Astrocyte (in vitro differentiated cells and primary cell): ENCODE measurements around the gene OR52I2. TPM values are rescaled to one million over a fixed set of nuclear protein-coding genes. Genes with fewer than 3 reads are reported as not detected.
A peak's percentile ranks its signal among the peaks of the same experiment; 100 is the strongest.

ENCODE experiments used
- DNase-seq: peaks from one replicate; pipeline ENCODE4 v3.0.0-alpha.2; 2010; ENCODE audit warnings: low read depth
- FAIRE-seq: peaks from 2 replicates; lab custom pipeline; 2011; peaks lifted over from hg19 to GRCh38; lab: Jason Lieb, UNC
- H2AFZ ChIP-seq: 2 replicates; pipeline ENCODE4 v1.6.0; 2012; ENCODE audit warnings: low read depth, low read length, inconsistent platforms
- H3K27ac ChIP-seq: 2 replicates; pipeline ENCODE4 v1.5.1; 2011; ENCODE audit warnings: low read depth, low read length, inconsistent platforms
- H3K27me3 ChIP-seq: 2 replicates; pipeline ENCODE4 v1.6.0; 2011; ENCODE audit warnings: low read length, inconsistent platforms; ENCODE audit not compliant: insufficient read depth
- H3K36me3 ChIP-seq: 2 replicates; pipeline ENCODE4 v1.5.1; 2011; ENCODE audit warnings: low read length, inconsistent platforms; ENCODE audit not compliant: insufficient read depth
- H3K4me1 ChIP-seq: 2 replicates; pipeline ENCODE4 v1.5.1; 2011; ENCODE audit warnings: low read length, inconsistent platforms; ENCODE audit not compliant: insufficient read depth
- H3K4me2 ChIP-seq: 2 replicates; pipeline ENCODE4 v1.6.0; 2012; ENCODE audit warnings: low read length, inconsistent platforms
- H3K4me3 ChIP-seq: 2 replicates; pipeline ENCODE4 v1.5.1; 2011; ENCODE audit warnings: low read depth, mild to moderate bottlenecking, low read length, inconsistent platforms; ENCODE audit not compliant: insufficient read depth
- H3K79me2 ChIP-seq: 2 replicates; pipeline ENCODE4 v1.6.0; 2012; ENCODE audit warnings: mild to moderate bottlenecking, low read length, inconsistent platforms; ENCODE audit not compliant: insufficient read depth
- H3K9ac ChIP-seq: 2 replicates; pipeline ENCODE4 v1.6.0; 2012; ENCODE audit warnings: mild to moderate bottlenecking, low read length, inconsistent platforms
- H3K9me3 ChIP-seq: 2 replicates; pipeline ENCODE4 v1.5.1; 2012; ENCODE audit warnings: low read depth, mild to moderate bottlenecking, low read length, inconsistent platforms; ENCODE audit not compliant: insufficient read depth
- H4K20me1 ChIP-seq: 2 replicates; pipeline ENCODE4 v1.6.0; 2012; ENCODE audit warnings: low read length, inconsistent platforms; ENCODE audit not compliant: insufficient read depth
- H3K27ac Mint-ChIP-seq: one replicate; pipeline ENCODE4 v1.8.0; 2021; ENCODE audit warnings: mild to moderate bottlenecking, mixed read lengths; ENCODE audit not compliant: unreplicated experiment
- H3K27me3 Mint-ChIP-seq: one replicate; pipeline ENCODE4 v1.8.0; 2021; ENCODE audit warnings: low read depth, mixed read lengths; ENCODE audit not compliant: unreplicated experiment
- H3K36me3 Mint-ChIP-seq: one replicate; pipeline ENCODE4 v1.8.0; 2021; ENCODE audit warnings: low read depth, mixed read lengths; ENCODE audit not compliant: unreplicated experiment
- H3K4me1 Mint-ChIP-seq: one replicate; pipeline ENCODE4 v1.8.0; 2021; ENCODE audit warnings: low read depth, mixed read lengths; ENCODE audit not compliant: unreplicated experiment
- H3K4me3 Mint-ChIP-seq: one replicate; pipeline ENCODE4 v1.8.0; 2021; ENCODE audit warnings: mild to moderate bottlenecking, moderate library complexity, mixed read lengths; ENCODE audit not compliant: unreplicated experiment
- H3K9me3 Mint-ChIP-seq: one replicate; pipeline ENCODE4 v1.8.0; 2021; ENCODE audit warnings: mild to moderate bottlenecking, mixed read lengths; ENCODE audit not compliant: unreplicated experiment
- CTCF ChIP-seq: IDR thresholded peaks from 2 replicates; pipeline ENCODE4 v1.5.1; 2011; ENCODE audit warnings: low read depth, mild to moderate bottlenecking, inconsistent platforms, low read length, moderate library complexity; ENCODE audit not compliant: insufficient read depth
- EZH2 ChIP-seq: IDR thresholded peaks from 2 replicates; pipeline ENCODE4 v1.6.1; 2012; ENCODE audit warnings: mild to moderate bottlenecking, low read length, inconsistent platforms; ENCODE audit not compliant: insufficient read depth
- total RNA-seq: library from RNA; stranded (reverse); gene quantifications from 2 replicates; pipeline ENCODE4 v1.2.1, GENCODE V29; 2021

The OR52I2 gene
- total RNA-seq, 1 donor from 2014 or later: not detected

GRCh38 chr11:4593739-4594138 lies 12.2 kb downstream of the OR52I2 start, which contains the start of gene OR52I1:
Gene OR52I1, plus strand, starts transcription at chr11:4594039. Its CDS starts 0 bp downstream, at chr11:4594039.
- Histone ChIP-seq H2AFZ (no peak within 1 kb of the TSS), H3K36me3 (no peaks in the 10 kb centered on the region), H3K27ac (no peak within 1 kb of the TSS), H3K27me3 (no peaks in the 10 kb centered on the region), H3K9ac (no peak within 1 kb of the TSS), H4K20me1 (no peaks in the 10 kb centered on the region), H3K4me2 (no peak within 1 kb of the TSS), H3K79me2 (no peaks in the 10 kb centered on the region), H3K4me3 (no peak within 1 kb of the TSS), H3K4me1 (no peaks in the 10 kb centered on the region), H3K9me3 (no peaks in the 10 kb centered on the region)
- no peaks in the 10 kb centered on the region for H3K36me3 Mint-ChIP-seq
- no peaks in the 10 kb centered on the region for H3K4me1 Mint-ChIP-seq
- no peak for DNase-seq
- TF ChIP-seq CTCF (no peak), EZH2 (no peak)
- H3K9me3 Mint-ChIP-seq: no peaks in the 10 kb centered on the region
- H3K27me3 Mint-ChIP-seq: peaks cover 2% of the 10 kb centered on the region
- H3K4me3 Mint-ChIP-seq: no peak within 1 kb of the TSS
- no peak for FAIRE-seq
- H3K27ac Mint-ChIP-seq: no peak within 1 kb of the TSS

- no peaks in the 10 kb centered on the region for H3K27me3 ChIP-seq
- Mint-ChIP-seq H3K27ac (no peak overlapping the region), H3K27me3 (no peaks in the 10 kb centered on the region), H3K9me3 (no peaks in the 10 kb centered on the region), H3K4me1 (peaks cover 4% of the 10 kb centered on the region), H3K4me3 (no peak overlapping the region), H3K36me3 (peaks cover 16% of the 10 kb centered on the region)
- FAIRE-seq: no peak
- H4K20me1 ChIP-seq: no peaks in the 10 kb centered on the region
- no peaks in the 10 kb centered on the region for H3K79me2 ChIP-seq
- H3K36me3 ChIP-seq: peaks cover 3% of the 10 kb centered on the region
- H3K4me3 ChIP-seq: no peak overlapping the region
- H3K27ac ChIP-seq: no peak overlapping the region
- TF ChIP-seq EZH2 (no peak), CTCF (no peak)
- H3K4me1 ChIP-seq: peaks cover 7% of the 10 kb centered on the region
- H3K9ac ChIP-seq: no peak overlapping the region
- DNase-seq: no peak
- H2AFZ ChIP-seq: no peak overlapping the region
- no peak overlapping the region for H3K4me2 ChIP-seq
- H3K9me3 ChIP-seq: no peaks in the 10 kb centered on the region
These were observed 23.5 kb downstream of the OR52I2 start for GRCh38 chr11:4605057-4605456.

GRCh38 chr11:4606231-4607015 lies 24.9 kb downstream of the OR52I2 start:
- H3K36me3 ChIP-seq: peaks cover 2% of the 10 kb centered on the region
- peak overlapping the region; percentile 80 for H3K4me2 ChIP-seq
- DNase-seq (no peak), FAIRE-seq (no peak)
- no peak overlapping the region for H3K27ac ChIP-seq
- no peaks in the 10 kb centered on the region for H3K79me2 ChIP-seq
- no peaks in the 10 kb centered on the region for H3K9me3 Mint-ChIP-seq
- TF ChIP-seq EZH2 (no peak), CTCF (no peak)
- no peak overlapping the region for H2AFZ ChIP-seq
- no peaks in the 10 kb centered on the region for H4K20me1 ChIP-seq
- H3K4me3 ChIP-seq: peak overlapping the region; percentile 68
- peak overlapping the region; percentile 97 for H3K4me3 Mint-ChIP-seq
- peaks cover 4% of the 10 kb centered on the region for H3K4me1 Mint-ChIP-seq
- no peak overlapping the region for H3K27ac Mint-ChIP-seq
- H3K4me1 ChIP-seq: peaks cover 7% of the 10 kb centered on the region
- no peaks in the 10 kb centered on the region for H3K27me3 ChIP-seq
- no peaks in the 10 kb centered on the region for H3K9me3 ChIP-seq
- peaks cover 10% of the 10 kb centered on the region for H3K36me3 Mint-ChIP-seq
- H3K9ac ChIP-seq: no peak overlapping the region
- H3K27me3 Mint-ChIP-seq: no peaks in the 10 kb centered on the region
